ENCODE results near the gene PPARD. TPM values are rescaled to one million over a fixed set of nuclear protein-coding genes. Genes with fewer than 3 reads are reported as not detected.

Gene PPARD
- total RNA-seq, 4 donors from 2014 or later: 17.0 to 42.8 (median 28.2) TPM

DNA sequence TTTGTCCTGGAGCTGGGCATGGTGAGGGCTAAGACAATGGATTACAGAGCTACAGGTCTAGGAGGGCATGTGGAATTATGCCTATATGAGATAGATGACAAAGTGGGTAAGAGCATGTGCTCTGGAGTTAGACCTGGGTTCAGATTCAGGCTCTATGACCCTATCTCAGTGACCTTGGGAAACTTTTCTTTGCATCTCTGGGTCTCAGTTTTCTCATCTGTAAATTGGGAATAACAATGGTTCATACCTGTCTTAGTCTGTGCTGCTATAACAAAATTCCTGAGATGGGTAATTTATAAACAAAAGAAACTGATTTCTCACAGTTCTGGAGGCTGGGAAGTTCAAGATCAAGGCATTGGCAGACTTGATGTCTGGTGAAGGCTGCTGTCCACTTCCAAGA, 30.3 kb downstream of the PPARD start:
- H3K27ac ChIP-seq: no peak overlapping the region
- intact Hi-C loops (cut with DNase I): no loop called here
- DNase-seq: no peak
- no peaks in the 10 kb centered on the region for H3K36me3 ChIP-seq
- H3K27me3 ChIP-seq: no peaks in the 10 kb centered on the region
- peaks cover 12 to 61% (median 22%) of the 10 kb centered on the region in 3 donors for H3K4me1 ChIP-seq
- H3K4me3 ChIP-seq: no peak overlapping the region
- TF ChIP-seq, protein P1, sequence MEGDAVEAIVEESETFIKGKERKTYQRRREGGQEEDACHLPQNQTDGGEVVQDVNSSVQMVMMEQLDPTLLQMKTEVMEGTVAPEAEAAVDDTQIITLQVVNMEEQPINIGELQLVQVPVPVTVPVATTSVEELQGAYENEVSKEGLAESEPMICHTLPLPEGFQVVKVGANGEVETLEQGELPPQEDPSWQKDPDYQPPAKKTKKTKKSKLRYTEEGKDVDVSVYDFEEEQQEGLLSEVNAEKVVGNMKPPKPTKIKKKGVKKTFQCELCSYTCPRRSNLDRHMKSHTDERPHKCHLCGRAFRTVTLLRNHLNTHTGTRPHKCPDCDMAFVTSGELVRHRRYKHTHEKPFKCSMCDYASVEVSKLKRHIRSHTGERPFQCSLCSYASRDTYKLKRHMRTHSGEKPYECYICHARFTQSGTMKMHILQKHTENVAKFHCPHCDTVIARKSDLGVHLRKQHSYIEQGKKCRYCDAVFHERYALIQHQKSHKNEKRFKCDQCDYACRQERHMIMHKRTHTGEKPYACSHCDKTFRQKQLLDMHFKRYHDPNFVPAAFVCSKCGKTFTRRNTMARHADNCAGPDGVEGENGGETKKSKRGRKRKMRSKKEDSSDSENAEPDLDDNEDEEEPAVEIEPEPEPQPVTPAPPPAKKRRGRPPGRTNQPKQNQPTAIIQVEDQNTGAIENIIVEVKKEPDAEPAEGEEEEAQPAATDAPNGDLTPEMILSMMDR (IDR thresholded peaks at IDR 0.05): no peak
- TF ChIP-seq POLR2A (IDR thresholded peaks at IDR 0.05): no peak
- no peaks in the 10 kb centered on the region for H3K9me3 ChIP-seq

DNA sequence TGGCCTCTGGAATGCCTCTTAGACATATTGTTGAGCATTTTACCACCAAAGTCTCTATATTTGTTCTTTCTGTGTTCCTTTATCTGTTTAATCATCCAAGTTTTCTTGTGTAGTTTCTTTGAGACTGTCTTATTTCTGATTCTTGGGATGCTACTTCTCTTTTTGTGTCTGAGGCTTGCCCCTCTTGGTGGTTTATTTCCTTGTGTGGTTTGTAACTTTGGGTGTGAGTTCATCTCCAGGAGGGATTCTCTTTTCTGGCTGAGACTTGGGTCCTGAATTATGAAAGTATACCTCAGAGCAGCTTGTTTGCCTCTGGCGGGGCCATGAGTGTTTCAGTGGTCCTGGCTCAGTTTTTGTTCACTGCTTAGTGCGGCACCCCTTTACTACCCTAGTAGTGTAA, 33.9 kb downstream of the PPARD start:
- no peak for DNase-seq
- no peaks in the 10 kb centered on the region for H3K9me3 ChIP-seq
- 70% methylated on average over 2 of the region's 2 CpGs; no CpG with 5 or more reads in 1 of the 2 donors for WGBS, 2 donors

GRCh38 chr6:35377002-35377401, 34.6 kb downstream of the PPARD start:
- Histone ChIP-seq H3K9me3 (no peaks in the 10 kb centered on the region), H3K27ac (peak overlapping the region in 3 of 4 donors; percentile 50 to 55 (median 54)), H3K4me3 (no peak overlapping the region), H3K27me3 (no peaks in the 10 kb centered on the region), H3K4me1 (peaks cover 0 to 31% (median 4%) of the 10 kb centered on the region in 3 donors), H3K36me3 (no peaks in the 10 kb centered on the region)
- TF ChIP-seq, protein P1 (IDR thresholded peaks at IDR 0.05): no peak
- no peak for TF ChIP-seq POLR2A (IDR thresholded peaks at IDR 0.05)
- intact Hi-C loops (cut with DNase I): no loop called here
- no peak for DNase-seq
- WGBS, 2 donors: 67 to 72% methylated on average over 7 of the region's 7 CpGs

More for the DNA sequence above, 33.9 kb downstream of the PPARD start:
- intact Hi-C loops (cut with DNase I): no loop called here
- TF ChIP-seq, protein P1 (IDR thresholded peaks at IDR 0.05): no peak
- no peak for TF ChIP-seq POLR2A (IDR thresholded peaks at IDR 0.05)
- no peaks in the 10 kb centered on the region for H3K36me3 ChIP-seq
- H3K4me3 ChIP-seq: no peak overlapping the region
- H3K27ac ChIP-seq: peak overlapping the region in 3 of 4 donors; percentile 50 to 55 (median 54)
- no peaks in the 10 kb centered on the region for H3K27me3 ChIP-seq
- H3K4me1 ChIP-seq: peaks cover 0 to 30% (median 4%) of the 10 kb centered on the region in 3 donors

- Histone ChIP-seq H3K36me3 (no peaks in the 10 kb centered on the region), H3K4me1 (peaks cover 0 to 28% (median 4%) of the 10 kb centered on the region in 3 donors), H3K27me3 (no peaks in the 10 kb centered on the region), H3K9me3 (no peaks in the 10 kb centered on the region), H3K27ac (no peak overlapping the region), H3K4me3 (no peak overlapping the region)
- DNase-seq: no peak
- intact Hi-C loops (cut with DNase I): no loop called here
- WGBS, 2 donors: 80 to 83% methylated on average over 1 of the region's 2 CpGs
- TF ChIP-seq, protein P1 (IDR thresholded peaks at IDR 0.05): no peak
- TF ChIP-seq POLR2A (IDR thresholded peaks at IDR 0.05): no peak
Observed at GRCh38 chr6:35378261-35378660, 35.9 kb downstream of the PPARD start.

DNA sequence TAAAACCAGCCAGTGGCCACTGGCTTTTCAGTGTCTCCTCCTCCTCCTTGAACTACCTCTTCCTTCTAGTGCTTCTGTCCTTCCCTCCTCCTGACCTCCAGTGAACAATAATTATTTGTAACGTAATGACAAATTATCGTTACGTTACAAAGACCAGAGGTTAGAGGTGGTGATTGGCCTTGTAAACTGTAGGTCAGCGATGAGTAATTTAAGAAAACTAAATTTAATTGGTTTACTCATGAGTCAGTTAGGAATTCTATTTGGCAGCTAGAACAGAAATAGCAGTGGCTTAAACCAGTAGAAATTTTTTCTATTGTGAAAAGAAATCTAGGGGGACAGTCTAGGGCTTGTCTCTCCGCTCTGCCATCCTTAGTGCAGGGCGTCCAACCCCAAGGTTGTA, 38.8 kb downstream of the PPARD start:
- Histone ChIP-seq H3K27me3 (no peaks in the 10 kb centered on the region), H3K27ac (no peak overlapping the region), H3K4me1 (peaks cover 0 to 33% (median 4%) of the 10 kb centered on the region in 3 donors), H3K36me3 (no peaks in the 10 kb centered on the region), H3K4me3 (no peak overlapping the region), H3K9me3 (no peaks in the 10 kb centered on the region)
- TF ChIP-seq POLR2A (IDR thresholded peaks at IDR 0.05): no peak
- TF ChIP-seq, protein P1 (IDR thresholded peaks at IDR 0.05): no peak
- DNase-seq: no peak
- 84 to 86% methylated on average over 6 of the region's 6 CpGs for WGBS, 2 donors
- intact Hi-C loops (cut with DNase I): no loop called here
